ENCODE measurements around the gene STYK1. TPM values are rescaled to one million over a fixed set of nuclear protein-coding genes. Genes with fewer than 3 reads are reported as not detected.

Gene STYK1
- total and polyA plus RNA-seq, 5 experiments from 2014 or later, result 0.10 to 0.47 (median 0.19) TPM; not detected in 2

- Mint-ChIP-seq H3K27me3 (peaks cover 0 to 2% (median 0%) of the 10 kb centered on the region in 5 donors), H3K9me3 (no peaks in the 10 kb centered on the region), H3K27ac (no peak overlapping the region), H3K4me3 (no peak overlapping the region), H3K4me1 (no peaks in the 10 kb centered on the region), H3K36me3 (peaks cover 0 to 2% (median 0%) of the 10 kb centered on the region in 3 donors)
- DNase-seq (no peak), ATAC-seq (no peak)
- POLR2A ChIA-PET, result no interaction called here
These were observed 37.7 kb downstream of the STYK1 start for GRCh38 chr12:10636124-10636523.

GRCh38 chr12:10635306-10635705 lies 38.5 kb downstream of the STYK1 start:
- peaks cover 0 to 2% (median 0%) of the 10 kb centered on the region in 3 donors for H3K36me3 Mint-ChIP-seq
- H3K27me3 Mint-ChIP-seq, result no peaks in the 10 kb centered on the region
- H3K4me3 Mint-ChIP-seq, result no peak overlapping the region
- no peaks in the 10 kb centered on the region for H3K9me3 Mint-ChIP-seq
- ATAC-seq, result no peak
- H3K4me1 Mint-ChIP-seq, result no peaks in the 10 kb centered on the region
- POLR2A ChIA-PET, result interaction anchor here (0.6 kb wide), 1 partner anchor 35 kb away, joined by 4 read pairs; no protein-coding TSS in a partner anchor
- no peak overlapping the region for H3K27ac Mint-ChIP-seq
- DNase-seq, result no peak

- H3K36me3 Mint-ChIP-seq, result peaks cover 0 to 2% (median 0%) of the 10 kb centered on the region in 3 donors
- no peak for DNase-seq
- H3K9me3 Mint-ChIP-seq, result no peaks in the 10 kb centered on the region
- H3K4me3 Mint-ChIP-seq, result no peak overlapping the region
- no peak overlapping the region for H3K27ac Mint-ChIP-seq
- peaks cover 0 to 4% (median 0%) of the 10 kb centered on the region in 5 donors for H3K27me3 Mint-ChIP-seq
- ATAC-seq, result no peak
- POLR2A ChIA-PET, result no interaction called here
- no peaks in the 10 kb centered on the region for H3K4me1 Mint-ChIP-seq
These were observed 39.4 kb downstream of the STYK1 start for GRCh38 chr12:10634427-10634826.

GRCh38 chr12:10633541-10633940 lies 40.3 kb downstream of the STYK1 start:
- H3K36me3 Mint-ChIP-seq, result peaks cover 0 to 2% (median 0%) of the 10 kb centered on the region in 3 donors
- ATAC-seq (no peak), DNase-seq (no peak)
- peaks cover 0 to 6% (median 0%) of the 10 kb centered on the region in 5 donors for H3K27me3 Mint-ChIP-seq
- no peak overlapping the region for H3K4me3 Mint-ChIP-seq
- no peak overlapping the region for H3K27ac Mint-ChIP-seq
- H3K9me3 Mint-ChIP-seq, result no peaks in the 10 kb centered on the region
- H3K4me1 Mint-ChIP-seq, result no peaks in the 10 kb centered on the region
- POLR2A ChIA-PET, result no interaction called here

GRCh38 chr12:10632226-10632625 lies 41.6 kb downstream of the STYK1 start:
- Mint-ChIP-seq H3K9me3 (no peaks in the 10 kb centered on the region), H3K36me3 (peaks cover 0 to 3% (median 0%) of the 10 kb centered on the region in 3 donors), H3K27ac (peak overlapping the region in 1 of 10 donors; percentile 9), H3K4me3 (no peak overlapping the region), H3K4me1 (no peaks in the 10 kb centered on the region), H3K27me3 (peaks cover 0 to 6% (median 0%) of the 10 kb centered on the region in 5 donors)
- POLR2A ChIA-PET, result no interaction called here
- DNase-seq (no peak), ATAC-seq (no peak)

- no peak for ATAC-seq
- Mint-ChIP-seq H3K9me3 (no peaks in the 10 kb centered on the region), H3K4me1 (no peaks in the 10 kb centered on the region), H3K36me3 (peaks cover 0 to 14% (median 0%) of the 10 kb centered on the region in 3 donors), H3K4me3 (no peak overlapping the region), H3K27ac (no peak overlapping the region), H3K27me3 (peaks cover 0 to 7% (median 2%) of the 10 kb centered on the region in 5 donors)
- no peak for DNase-seq
- POLR2A ChIA-PET, result interaction anchor here (0.7 kb wide), 1 partner anchor 67 kb away, joined by 5 read pairs; no protein-coding TSS in a partner anchor
These were observed 49.2 kb downstream of the STYK1 start for GRCh38 chr12:10624605-10625004.

GRCh38 chr12:10623131-10623530 lies 50.7 kb downstream of the STYK1 start:
- DNase-seq, result no peak
- Mint-ChIP-seq H3K4me3 (no peak overlapping the region), H3K9me3 (no peaks in the 10 kb centered on the region), H3K27ac (no peak overlapping the region), H3K36me3 (peaks cover 0 to 14% (median 0%) of the 10 kb centered on the region in 3 donors), H3K27me3 (peaks cover 0 to 7% (median 0%) of the 10 kb centered on the region in 5 donors), H3K4me1 (no peaks in the 10 kb centered on the region)
- no peak for ATAC-seq
- POLR2A ChIA-PET, result no interaction called here

- ATAC-seq, result no peak
- Mint-ChIP-seq H3K9me3 (no peaks in the 10 kb centered on the region), H3K27ac (no peak overlapping the region), H3K27me3 (peaks cover 0 to 10% (median 0%) of the 10 kb centered on the region in 5 donors), H3K36me3 (peaks cover 0 to 10% (median 0%) of the 10 kb centered on the region in 3 donors), H3K4me1 (no peaks in the 10 kb centered on the region), H3K4me3 (no peak overlapping the region)
- POLR2A ChIA-PET, result no interaction called here
- DNase-seq, result no peak
These were observed 52.6 kb downstream of the STYK1 start for GRCh38 chr12:10621278-10621677.

- H3K4me1 Mint-ChIP-seq, result no peaks in the 10 kb centered on the region
- peaks cover 0 to 10% (median 0%) of the 10 kb centered on the region in 5 donors for H3K27me3 Mint-ChIP-seq
- ATAC-seq, result no peak
- POLR2A ChIA-PET, result no interaction called here
- no peak for DNase-seq
- no peaks in the 10 kb centered on the region for H3K9me3 Mint-ChIP-seq
- H3K27ac Mint-ChIP-seq, result no peak overlapping the region
- no peak overlapping the region for H3K4me3 Mint-ChIP-seq
- H3K36me3 Mint-ChIP-seq, result peaks cover 0 to 10% (median 0%) of the 10 kb centered on the region in 3 donors
These were observed 53.6 kb downstream of the STYK1 start for GRCh38 chr12:10620078-10620779.

- H3K27ac Mint-ChIP-seq, result no peak overlapping the region
- no peaks in the 10 kb centered on the region for H3K9me3 Mint-ChIP-seq
- DNase-seq (no peak), ATAC-seq (no peak)
- H3K36me3 Mint-ChIP-seq, result peaks cover 0 to 8% (median 0%) of the 10 kb centered on the region in 3 donors
- H3K27me3 Mint-ChIP-seq, result peaks cover 0 to 11% (median under 1%) of the 10 kb centered on the region in 5 donors
- no peak overlapping the region for H3K4me3 Mint-ChIP-seq
- POLR2A ChIA-PET, result no interaction called here
- H3K4me1 Mint-ChIP-seq, result peaks cover 2 to 8% (median 5%) of the 10 kb centered on the region in 4 donors
These were observed 55.4 kb downstream of the STYK1 start for GRCh38 chr12:10618338-10618987.

- H3K36me3 Mint-ChIP-seq, result peaks cover 0 to 11% (median 0%) of the 10 kb centered on the region in 3 donors
- POLR2A ChIA-PET, result no interaction called here
- H3K9me3 Mint-ChIP-seq, result peaks cover 0 to 2% (median 0%) of the 10 kb centered on the region in 9 donors
- H3K4me3 Mint-ChIP-seq, result no peak overlapping the region
- H3K27ac Mint-ChIP-seq, result no peak overlapping the region
- H3K4me1 Mint-ChIP-seq, result peaks cover 8 to 14% (median 9%) of the 10 kb centered on the region in 4 donors
- peaks cover 0 to 14% (median 4%) of the 10 kb centered on the region in 5 donors for H3K27me3 Mint-ChIP-seq
- DNase-seq (no peak), ATAC-seq (no peak)
These were observed 56.0 kb downstream of the STYK1 start for GRCh38 chr12:10617863-10618262.

- peak overlapping the region in 5 of 10 donors; percentile 15 to 77 (median 70) for H3K27ac Mint-ChIP-seq
- peaks cover 0 to 9% (median 4%) of the 10 kb centered on the region in 5 donors for H3K27me3 Mint-ChIP-seq
- peaks cover 17 to 35% (median 26%) of the 10 kb centered on the region in 4 donors for H3K4me1 Mint-ChIP-seq
- peak overlapping the region in 3 of 10 donors; percentile 27 to 30 (median 28) for H3K4me3 Mint-ChIP-seq
- H3K9me3 Mint-ChIP-seq, result peaks cover 0 to 2% (median 0%) of the 10 kb centered on the region in 9 donors
- ATAC-seq (no peak), DNase-seq (no peak)
- POLR2A ChIA-PET, result no interaction called here
- H3K36me3 Mint-ChIP-seq, result peaks cover 0 to 12% (median 11%) of the 10 kb centered on the region in 3 donors
These were observed 58.3 kb downstream of the STYK1 start for GRCh38 chr12:10615532-10615931.

- ATAC-seq (no peak), DNase-seq (peak in 1 of 10 donors; percentile 59)
- Mint-ChIP-seq H3K9me3 (peaks cover 0 to 2% (median 0%) of the 10 kb centered on the region in 9 donors), H3K4me3 (peak overlapping the region; percentile 98 to 100 (median 99)), H3K27me3 (peaks cover 0 to 7% (median 4%) of the 10 kb centered on the region in 5 donors), H3K36me3 (peaks cover 0 to 27% (median 6%) of the 10 kb centered on the region in 3 donors), H3K4me1 (peaks cover 18 to 37% (median 29%) of the 10 kb centered on the region in 4 donors), H3K27ac (peak overlapping the region; percentile 99 to 100 (median 100))
- POLR2A ChIA-PET, result interaction anchor here (1.2 to 2.5 kb wide), 5 partner anchors 37 to 557 kb away, joined by 3 to 15 read pairs (median 10); partner anchors contain the start of gene SMIM10L1
These were observed 59.8 kb downstream of the STYK1 start for GRCh38 chr12:10614056-10614370.

All from naive thymus-derived CD8-positive, alpha-beta T cell (primary cell).